DMS153 treated with DMSO at 0.1 percent for 48 hours (cell line): Measurements from ENCODE around the gene INO80D.
"Not testable (repeated sequence)": the region's sequence is repeated elsewhere in the genome, so short reads cannot be mapped to it uniquely, and the experiment has no call there.

Source experiments
- DNase-seq: peaks from one replicate; lab custom pipeline; 2025; ENCODE audit not compliant: unreplicated experiment; lab: John Stamatoyannopoulos, UW

Gene INO80D

DNA sequence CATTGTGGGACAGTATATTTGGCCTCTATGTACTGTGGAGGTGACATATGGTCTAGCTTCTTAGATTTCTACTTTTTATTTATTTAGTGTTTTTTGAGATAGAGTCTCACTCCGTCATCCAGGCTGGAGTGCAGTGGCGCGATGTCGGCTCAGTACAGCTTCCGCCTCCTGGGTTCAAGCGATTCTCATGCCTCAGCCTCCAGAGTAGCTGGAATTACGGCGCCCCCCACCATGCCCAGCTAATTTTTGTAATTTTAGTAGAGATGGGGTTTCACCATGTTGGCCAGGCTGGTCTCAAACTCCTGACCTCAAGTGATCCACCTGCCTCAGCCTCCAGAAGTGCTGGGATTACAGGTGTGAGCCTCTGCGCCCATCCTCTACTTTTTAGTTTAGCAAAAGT, 99.6 kb downstream of the INO80D start:
- DNase-seq, result not testable (repeated sequence)

DNA sequence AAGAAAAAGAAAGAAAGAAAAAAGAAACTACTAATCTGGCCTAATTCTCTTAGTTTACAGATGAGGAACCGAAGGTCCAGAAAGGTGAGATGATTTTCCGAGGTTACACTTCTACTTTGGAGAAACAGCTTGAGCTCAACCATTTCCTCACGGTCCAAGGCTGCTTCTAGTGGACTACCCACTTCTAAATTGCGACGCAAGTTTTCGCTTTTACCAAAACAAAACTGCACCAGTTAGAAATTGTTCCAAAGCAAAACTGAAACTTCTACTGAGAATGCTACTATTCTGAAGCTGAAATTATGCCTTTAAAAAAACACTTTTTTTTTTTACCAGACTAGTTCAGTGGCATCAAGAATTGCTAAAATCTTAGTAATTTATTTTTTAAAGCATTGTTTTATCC, 101.6 kb downstream of the INO80D start:
- no peak for DNase-seq

DNA sequence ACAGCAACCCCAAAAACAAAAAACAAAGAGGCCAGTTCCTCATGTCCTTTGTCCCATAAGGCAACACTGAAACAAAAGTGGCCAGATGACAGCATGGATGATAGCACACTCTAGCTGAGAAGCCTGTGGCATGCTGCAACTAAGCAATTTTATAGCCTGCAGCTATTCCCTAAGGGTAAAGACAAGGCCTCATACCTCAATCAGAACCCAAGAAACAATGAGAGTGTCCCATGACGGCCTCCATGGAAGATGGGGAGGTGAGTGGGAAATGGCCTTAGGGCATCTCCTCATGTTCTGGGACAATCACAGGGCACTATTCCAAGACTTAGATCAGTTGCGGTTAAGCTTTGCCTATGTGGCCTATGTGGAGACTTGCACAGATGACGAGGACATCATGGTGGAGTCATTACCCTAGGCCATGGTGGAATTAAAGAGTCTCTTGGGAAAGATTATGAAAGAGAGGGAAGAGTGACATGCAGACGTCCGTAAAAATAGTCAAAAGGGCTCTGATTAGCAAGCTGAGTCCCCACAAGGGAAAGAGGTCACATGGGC, 103.1 kb downstream of the INO80D start:
- no peak for DNase-seq

DNA sequence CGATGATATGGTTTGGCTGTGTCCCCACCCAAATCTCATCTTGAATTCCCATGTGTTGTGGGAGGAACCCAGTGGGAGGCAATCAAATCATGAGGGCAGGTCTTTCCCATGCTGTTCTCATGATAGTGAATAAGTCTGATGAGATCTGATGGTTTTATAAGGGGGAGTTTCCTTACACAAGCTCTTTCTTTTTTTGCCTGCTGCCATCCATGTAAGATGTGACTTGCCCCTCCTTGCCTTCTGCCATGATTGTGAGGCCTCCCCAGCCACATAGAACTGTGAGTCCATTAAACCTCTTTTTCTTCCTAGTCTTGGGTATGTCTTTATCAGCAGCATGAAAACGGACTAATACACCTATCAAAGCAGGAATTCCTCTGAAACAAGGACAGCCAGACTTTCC, 107.2 kb downstream of the INO80D start:
- DNase-seq, result not testable (repeated sequence)

DNA sequence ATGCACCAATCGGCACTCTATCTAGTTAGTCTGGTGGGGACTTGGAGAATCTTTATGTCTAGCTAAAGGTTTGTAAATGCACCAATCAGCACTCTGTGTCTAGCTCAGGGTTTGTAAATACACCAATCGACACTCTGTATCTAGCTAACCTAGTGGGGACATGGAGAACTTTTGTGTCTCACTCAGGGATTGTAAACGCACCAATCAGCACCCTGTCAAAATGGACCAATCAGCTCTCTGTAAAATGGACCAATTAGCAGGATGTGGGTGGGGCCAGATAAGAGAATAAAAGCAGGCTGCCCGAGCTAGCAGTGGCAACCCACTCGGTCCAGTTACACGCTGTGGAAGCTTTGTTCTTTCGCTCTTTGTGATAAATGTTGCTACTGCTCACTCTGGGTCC, 108.3 kb downstream of the INO80D start:
- DNase-seq, result not testable (repeated sequence)

DNA sequence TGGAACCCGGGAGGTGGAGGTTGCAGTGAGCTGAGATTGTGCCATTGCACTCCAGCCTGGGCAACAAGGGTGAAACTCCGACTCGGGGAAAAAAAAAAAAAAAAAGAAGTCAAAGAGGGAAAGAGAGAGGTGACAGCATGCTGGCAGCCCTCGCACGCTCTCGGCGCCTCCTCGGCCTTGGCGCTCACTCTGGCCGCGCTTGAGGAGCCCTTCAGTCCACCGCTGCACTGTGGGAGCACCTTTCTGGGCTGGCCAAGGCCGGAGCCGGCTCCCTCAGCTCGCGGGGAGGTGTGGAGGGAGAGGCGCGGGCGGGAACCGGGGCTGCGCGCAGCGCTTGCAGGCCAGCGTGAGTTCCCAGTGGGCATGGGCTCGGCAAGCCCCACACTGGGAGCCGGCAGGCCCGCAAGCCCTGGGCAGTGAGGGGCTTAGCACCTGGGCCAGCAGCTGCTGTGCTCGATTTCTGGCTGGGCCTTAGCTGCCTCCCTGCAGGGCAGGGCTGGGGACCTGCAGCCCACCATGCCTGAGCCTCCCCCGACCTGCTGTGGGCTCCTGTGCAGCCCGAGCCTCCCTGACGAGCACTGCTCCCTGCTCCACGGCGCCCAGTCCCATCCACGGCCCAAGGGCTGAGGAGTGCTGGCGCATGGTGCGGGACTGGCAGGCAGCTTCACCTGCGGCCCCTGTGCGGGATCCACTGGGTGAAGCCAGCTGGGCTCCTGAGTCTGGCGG, 108.9 kb downstream of the INO80D start:
- DNase-seq, result not testable (repeated sequence)

DNA sequence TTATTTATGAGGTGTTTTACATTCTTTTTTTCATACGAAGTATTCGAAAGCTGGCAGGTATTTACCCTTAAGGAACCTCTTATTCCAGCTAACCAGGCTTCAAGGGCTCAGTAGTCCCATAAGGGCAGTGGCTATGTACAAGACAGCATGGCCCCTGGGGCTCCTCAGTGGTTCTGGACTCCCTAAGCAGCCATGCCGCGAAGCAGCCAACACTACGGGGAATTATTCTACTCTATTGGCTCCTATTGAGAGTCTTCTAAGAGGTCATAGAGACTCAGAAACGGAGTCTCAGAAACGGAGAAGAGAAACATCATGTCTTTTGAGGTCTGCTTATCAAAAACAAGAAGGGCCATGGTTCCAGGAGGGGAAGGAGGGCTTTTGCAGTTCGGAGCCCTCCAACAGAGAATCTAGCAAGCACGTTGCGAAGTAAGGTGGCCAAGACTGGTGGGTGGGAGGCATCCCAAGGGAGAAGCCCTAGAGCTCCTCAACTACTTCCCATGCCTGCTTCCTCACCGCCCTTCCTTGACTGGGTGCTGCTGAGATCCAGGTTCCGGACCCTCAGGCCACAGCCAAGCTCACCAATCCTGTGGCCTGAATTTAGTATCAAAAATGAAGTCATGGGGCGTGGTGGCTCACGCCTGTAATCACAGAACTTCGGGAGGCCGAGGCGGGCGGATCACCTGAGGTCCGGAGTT, 109.7 kb downstream of the INO80D start:
- no peak for DNase-seq

DNA sequence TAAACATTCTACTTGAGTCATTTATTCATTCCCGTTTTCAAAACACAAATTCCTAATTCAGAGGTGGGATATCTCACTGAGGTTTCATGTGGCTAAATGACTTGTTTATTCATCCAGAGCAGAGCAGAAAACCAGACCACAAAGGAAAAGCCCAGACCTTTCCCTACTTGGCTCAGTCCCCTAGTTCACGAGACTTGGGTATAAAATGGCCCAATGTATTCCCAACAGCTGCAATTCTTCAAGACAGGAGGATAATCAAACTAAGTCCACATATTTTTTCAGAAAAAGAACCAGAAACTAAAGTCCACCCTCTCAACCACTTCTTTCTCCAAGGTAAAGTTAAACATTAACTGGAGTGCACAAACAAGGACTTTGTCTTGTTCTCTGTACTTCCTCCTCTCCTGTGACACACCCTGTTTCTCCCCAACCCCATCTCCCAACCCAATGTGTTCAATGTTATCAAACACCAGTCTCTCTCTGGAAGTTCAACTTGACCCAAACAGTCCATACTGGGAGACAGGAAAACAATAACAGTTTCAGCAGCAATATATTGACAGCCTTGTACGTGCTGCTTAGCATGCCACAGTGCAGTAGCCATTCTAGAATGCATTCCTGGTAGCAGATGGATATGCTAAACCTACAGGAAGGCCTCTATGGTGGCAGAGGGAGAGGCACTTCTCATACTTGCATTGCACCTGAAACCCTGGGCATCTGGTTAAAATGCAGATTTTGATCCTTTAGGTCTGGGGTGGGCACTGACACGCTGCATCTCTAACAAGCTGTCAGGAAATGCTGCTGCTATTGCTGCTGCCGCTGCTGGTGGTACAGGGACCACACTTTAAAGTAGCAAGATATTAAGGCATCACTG, 110.7 kb downstream of the INO80D start:
- no peak for DNase-seq

DNA sequence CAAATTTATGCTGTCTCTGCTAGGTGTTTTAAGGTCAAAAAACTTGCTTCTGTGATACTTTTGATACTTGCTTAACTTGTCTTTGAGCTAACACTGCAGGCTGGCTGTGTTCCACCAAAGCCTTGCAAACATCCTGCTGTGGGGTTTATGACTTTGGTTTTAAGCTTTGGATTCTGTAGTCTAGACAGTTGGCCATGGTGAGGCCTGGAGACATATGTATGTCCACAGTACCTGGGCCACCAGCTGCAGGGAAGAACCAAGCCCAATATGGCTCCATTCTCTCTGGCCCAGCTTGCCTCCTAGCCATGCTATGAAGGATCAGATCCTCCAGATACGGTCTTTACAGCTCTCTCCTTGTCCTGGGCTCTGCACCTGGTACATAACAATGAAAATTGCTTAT, 113.9 kb downstream of the INO80D start:
- DNase-seq, result no peak

DNA sequence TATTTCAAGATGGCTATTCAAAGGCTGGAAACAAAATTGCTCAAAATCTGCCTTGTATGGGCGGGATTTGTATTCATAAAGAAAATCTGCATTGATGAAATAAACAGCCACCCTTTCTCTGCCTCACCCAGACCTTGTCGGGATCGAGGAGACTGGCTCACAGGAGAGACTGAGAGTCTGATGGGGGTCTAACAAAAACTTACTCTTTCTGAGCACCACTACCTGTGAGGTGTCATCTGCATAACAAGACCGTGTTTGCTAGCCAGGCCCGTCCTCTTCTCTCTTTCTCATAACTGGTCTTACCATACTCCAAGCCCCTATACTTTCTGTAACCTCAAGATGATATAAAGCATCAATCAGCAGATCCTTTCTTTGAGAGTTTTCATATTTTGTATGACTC, 115.6 kb downstream of the INO80D start:
- no peak for DNase-seq

DNA sequence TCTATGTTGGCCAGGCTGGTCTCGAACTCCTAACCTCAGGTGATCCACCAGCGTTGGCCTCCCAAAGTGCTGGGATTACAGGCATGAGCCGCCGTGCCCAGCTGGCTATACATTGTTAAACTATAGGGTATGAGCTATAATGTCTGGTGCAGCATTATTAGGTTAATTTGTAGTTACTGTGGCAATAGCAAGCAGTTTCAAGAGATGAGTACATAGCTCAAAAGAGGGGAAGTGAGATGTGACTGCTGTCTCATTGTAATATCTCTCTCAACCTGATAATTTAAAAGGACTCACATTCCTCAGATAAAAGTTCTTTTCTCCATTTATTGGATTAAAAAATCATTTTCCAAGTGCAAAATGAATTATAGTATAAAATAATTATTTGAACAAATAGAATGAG, 116.4 kb downstream of the INO80D start:
- DNase-seq, result no peak

DNA sequence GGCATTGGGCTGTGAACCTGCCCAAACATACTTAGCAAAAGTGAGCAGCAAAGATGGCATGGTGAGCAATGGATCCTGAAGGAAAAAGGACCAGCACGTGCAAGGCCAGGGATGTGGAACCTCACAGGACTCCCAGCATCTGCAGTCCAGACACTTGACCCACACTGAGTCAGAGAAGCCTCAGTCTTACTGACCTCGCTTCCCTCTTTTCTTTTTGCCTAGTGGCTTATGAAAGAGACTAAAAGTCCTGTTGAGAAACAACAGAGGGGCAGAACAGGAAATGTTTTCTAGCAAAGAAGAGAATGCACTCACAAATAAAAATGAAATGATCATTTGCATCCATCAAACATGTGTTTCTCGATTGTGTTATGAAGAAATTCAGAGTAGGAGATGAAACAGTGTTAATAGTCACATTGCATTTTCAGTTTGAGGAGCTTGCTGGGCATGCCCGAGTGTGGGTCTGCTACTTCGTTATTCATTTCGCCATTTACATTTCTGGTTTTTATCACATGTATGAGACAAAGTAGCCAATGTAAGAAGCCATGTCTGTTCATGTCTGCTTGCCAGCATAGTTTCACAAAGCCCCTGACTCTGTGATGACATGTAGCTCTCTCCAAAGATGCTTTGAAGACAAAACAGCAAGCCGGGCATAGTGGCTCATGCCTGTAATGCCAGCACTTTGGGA, 118.4 kb downstream of the INO80D start:
- no peak for DNase-seq

DNA sequence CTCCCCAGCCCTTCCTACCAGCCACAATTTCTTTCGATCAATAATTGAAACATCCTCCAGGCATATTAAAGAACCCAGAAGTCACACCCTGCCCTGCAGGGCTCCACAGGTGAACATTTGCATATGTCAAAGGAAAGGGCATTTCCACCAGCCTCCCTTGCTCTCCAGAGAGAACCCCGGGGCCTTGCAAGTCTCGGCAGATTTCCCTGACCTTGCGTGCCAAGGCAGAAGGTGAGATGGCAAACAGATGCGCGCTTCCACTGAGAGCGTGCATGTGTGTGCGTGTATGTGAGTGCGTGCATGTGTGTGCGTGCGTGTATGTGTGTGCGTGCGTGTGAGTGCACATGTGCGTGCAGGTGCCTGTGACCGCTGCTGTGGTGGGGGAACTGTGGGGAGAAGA, 120.3 kb downstream of the INO80D start:
- DNase-seq, result no peak

DNA sequence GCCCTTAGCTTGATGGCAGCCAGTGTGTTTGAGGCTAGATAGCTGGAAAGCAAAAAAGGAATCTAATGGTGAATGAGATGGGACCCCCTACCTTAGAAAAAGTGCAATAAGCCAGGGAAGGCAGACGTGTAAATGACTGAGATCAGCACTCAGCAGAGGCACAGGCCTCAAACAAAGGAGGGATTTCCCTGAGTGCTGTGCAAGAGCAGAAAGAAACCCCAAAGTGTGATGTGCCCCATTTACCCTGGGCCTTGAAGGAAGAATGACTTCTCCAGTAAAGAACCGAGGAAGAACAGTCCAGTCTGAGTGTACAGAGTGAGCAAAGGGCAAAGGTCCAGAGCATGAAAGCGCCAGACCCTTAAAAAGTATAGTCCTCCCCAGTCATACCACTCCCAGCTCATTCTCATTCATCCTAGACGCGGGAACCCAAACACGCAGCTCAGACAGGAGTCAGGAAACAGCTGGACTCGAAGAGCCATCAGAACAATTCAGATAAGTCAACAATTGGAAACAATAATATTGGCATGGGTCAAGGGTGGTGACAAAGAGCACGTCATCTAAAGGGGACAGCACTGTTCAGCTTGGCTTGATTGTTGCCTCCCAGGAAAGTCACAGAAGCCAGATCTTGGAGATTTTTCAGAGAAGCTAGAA, 121.7 kb downstream of the INO80D start:
- DNase-seq, result no peak

DNA sequence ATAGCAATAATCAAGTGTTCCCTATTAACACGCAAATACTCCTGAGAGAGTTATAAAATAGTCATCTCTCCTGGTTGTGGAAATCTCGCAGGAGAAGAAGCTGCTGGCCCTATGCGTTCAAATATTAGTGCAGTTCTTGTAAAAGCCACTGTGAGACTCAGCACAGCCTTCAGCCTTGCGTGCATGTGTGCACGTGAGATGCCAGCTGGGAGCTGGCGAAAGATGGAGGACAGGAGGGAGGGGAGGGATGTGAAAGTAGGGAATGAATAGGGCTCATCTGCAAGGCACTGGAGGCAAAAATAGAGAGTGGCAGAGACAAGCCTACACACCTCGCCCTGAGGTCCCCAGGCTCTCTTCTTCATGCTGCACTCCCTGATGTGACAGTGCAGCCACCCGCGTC, 126.5 kb downstream of the INO80D start:
- DNase-seq, result no peak

DNA sequence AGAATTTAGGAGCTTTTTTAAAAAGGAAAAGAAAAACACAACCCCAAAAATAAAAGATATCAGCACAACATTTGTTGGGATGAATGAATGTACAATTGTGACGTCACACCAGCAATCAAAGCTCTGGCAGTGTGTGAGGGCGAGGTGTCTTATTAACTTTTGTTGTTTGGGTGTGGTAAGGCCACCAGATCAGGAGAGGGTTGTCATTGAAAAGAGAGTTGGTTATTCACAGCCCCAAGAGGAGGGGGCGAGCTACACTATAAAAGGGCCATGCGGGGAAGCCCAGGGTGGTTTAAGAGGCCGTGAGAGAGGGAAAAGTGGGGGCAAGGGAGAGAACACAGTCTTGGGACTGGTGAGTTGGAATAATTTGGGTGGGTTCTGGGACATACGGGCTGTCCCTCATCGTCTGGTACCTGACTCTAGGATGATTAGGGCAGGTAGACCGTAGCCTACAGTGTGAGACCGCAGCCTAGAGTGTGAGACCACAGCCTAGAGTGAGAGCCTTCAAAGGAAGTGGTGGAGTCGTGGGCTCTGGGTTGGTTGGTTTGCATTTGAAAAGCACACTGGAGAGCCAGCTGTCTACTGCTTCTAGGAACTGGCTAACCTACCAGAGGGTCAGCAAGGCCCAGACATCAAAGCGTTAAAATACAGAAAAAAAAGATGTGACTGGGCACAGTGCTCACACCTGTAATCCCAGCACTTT, 128.4 kb downstream of the INO80D start:
- DNase-seq, result no peak

DNA sequence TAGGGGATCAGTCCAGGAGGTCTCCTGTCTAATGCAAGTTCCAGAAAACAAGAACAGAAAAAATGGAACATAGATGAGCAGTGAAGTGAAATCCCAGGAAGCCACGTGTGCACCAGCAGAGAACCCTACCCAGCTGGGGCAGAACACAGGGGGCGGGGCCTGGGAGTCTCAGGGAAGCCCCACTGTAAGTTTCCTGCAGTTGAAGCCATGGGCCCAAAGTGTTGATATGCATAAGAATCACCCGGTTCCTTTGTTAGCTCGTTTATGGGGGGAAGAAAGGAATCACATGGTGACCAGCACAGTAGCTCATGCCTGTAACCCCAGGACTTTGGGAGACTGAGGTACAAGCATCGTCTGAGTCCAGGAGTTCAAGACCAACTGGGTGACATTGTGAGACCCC, 131.3 kb downstream of the INO80D start:
- no peak for DNase-seq

DNA sequence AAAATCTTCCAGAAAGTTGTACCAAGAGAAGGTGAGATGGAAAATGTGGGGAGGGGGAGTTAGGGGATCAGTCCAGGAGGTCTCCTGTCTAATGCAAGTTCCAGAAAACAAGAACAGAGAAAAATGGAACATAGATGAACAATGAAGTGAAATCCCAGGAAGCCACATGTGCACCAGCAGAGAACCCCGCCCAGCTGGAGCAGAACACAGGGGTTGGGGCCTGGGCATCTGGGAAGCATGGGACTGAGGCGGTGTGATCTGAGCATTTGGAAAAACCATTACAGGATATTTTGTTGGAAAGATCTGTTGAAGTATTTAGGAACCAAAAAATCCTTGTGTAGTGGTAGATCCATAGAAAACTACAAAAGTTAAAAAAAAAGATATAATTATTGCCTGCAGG, 133.7 kb downstream of the INO80D start:
- DNase-seq, result no peak

DNA sequence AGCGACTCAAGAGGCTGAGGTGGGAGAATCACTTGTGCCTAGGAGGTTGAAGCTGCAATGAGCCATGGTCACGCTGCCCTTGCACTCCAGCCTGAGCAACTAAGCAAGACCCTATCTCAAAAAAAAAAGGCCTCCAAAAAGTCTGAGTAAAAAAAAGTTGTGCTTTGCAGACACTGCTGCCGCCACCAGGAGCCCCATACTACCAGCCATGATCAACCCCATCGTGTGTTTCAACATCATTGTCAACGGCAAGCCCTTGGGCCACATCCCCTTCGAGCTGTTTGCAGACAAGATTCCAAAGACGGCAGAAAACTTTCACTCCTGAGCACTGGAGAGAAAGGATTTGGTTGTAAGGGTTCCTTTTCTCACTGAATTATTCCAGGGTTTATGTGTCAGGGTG, 137.1 kb downstream of the INO80D start:
- no peak for DNase-seq

DNA sequence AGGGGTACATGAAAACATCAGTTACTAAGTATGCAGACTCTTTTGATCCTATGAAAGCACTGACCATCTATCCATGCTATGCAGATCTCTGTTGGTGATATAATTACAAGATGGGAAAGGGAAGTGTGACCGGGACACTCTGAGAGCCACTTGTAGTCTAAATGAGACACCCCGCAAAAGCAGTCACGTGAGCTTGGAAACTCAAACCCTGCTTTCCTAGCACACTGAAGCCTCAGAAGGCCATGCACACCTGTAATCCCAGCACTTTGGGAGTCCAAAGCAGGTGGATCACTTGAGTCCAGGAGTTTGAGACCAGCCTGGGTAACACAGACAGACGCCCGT, 137.5 kb downstream of the INO80D start:
- DNase-seq, result no peak
